Measurements from ENCODE around the gene PRKACA.

Gene PRKACA

DNA sequence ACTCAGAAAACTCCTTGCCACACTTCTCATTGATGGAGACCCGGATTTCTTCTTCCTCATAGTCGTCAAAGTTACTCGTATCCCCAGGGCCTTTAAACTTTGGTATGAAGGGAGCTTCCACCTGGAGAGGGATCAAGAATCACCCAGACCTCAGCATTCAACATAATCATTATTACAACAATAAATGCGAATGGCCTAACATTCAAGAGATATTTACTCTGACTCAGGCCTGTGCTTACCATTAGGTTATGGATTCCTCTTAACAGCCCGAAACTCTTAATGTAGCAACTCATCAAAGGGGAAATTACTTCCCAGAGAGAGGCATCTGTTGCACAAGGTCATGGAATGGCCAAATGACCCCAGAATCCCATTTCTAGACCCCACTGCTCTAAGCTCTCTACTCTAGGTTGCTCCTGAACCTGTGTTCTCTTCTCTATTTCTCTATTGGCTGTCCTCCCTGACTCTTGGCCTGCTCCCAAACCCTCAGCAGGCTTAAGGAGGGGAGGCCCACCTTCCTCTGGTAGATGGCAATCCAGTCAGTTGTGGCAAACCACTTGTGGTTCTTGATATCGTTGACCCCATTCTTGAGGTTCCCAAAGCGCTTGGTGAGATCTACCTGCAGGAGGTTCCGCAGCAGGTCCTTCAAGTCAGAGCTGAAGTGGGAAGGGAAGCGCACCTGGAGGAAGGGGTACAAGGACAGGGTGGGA lies 24.3 kb downstream of the PRKACA start:
- Mint-ChIP-seq H3K4me1 (peaks cover 15% of the 10 kb centered on the region), H3K27ac (peak overlapping the region; percentile 31 to 66 (median 64)), H3K36me3 (ENCODE audit: low read depth) (peaks cover 49% of the 10 kb centered on the region), H3K27me3 (ENCODE audit: low read depth) (no peaks in the 10 kb centered on the region), H3K9me3 (peaks cover 11% of the 10 kb centered on the region), H3K4me3 (peak overlapping the region; percentile 62 to 80 (median 68))
- TF ChIP-seq, protein P1, sequence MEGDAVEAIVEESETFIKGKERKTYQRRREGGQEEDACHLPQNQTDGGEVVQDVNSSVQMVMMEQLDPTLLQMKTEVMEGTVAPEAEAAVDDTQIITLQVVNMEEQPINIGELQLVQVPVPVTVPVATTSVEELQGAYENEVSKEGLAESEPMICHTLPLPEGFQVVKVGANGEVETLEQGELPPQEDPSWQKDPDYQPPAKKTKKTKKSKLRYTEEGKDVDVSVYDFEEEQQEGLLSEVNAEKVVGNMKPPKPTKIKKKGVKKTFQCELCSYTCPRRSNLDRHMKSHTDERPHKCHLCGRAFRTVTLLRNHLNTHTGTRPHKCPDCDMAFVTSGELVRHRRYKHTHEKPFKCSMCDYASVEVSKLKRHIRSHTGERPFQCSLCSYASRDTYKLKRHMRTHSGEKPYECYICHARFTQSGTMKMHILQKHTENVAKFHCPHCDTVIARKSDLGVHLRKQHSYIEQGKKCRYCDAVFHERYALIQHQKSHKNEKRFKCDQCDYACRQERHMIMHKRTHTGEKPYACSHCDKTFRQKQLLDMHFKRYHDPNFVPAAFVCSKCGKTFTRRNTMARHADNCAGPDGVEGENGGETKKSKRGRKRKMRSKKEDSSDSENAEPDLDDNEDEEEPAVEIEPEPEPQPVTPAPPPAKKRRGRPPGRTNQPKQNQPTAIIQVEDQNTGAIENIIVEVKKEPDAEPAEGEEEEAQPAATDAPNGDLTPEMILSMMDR (IDR thresholded peaks at IDR 0.05; ENCODE audit: unreplicated experiment in 3 of 3), result no peak

DNA sequence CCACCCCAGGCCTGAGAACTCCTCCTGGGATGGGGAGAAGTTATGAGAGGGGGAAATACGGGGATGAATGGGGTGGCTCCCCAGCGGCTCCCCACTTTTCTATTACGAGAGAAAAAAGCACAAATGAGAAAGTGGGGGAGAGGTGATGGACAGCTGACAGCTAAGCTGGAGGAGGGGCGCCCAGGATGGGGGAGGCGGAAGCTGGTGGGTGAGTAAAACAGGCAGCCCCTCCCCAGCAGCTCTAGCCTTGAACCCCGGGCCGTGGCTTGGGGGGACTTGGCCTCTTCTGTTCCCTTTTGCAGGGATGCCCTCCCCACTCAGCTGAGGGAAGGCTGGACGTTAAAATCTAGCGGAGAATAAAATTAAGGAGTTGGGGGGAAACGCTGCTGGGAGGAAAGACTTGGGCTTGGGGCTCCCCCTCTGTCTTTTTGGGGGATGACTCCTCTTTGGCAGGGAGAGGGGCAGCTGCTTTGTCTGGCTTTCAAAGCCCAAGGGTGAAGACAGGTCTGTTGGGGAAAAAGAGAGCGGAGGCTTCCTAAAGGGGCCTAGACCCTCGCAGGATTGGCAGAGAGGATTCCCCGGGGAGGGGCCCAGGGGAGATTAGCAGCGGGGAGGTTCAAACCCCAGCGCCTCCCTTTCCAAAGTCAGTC lies 25.6 kb downstream of the PRKACA start:
- Mint-ChIP-seq H3K27ac (peak overlapping the region; percentile 94 to 95 (median 95)), H3K4me1 (peaks cover 15% of the 10 kb centered on the region), H3K9me3 (peaks cover 11% of the 10 kb centered on the region), H3K4me3 (peak overlapping the region; percentile 98 to 100 (median 100)), H3K27me3 (ENCODE audit: low read depth) (no peaks in the 10 kb centered on the region), H3K36me3 (ENCODE audit: low read depth) (peaks cover 46% of the 10 kb centered on the region)
- TF ChIP-seq, protein P1 (IDR thresholded peaks at IDR 0.05; ENCODE audit: unreplicated experiment in 3 of 3), result no peak

DNA sequence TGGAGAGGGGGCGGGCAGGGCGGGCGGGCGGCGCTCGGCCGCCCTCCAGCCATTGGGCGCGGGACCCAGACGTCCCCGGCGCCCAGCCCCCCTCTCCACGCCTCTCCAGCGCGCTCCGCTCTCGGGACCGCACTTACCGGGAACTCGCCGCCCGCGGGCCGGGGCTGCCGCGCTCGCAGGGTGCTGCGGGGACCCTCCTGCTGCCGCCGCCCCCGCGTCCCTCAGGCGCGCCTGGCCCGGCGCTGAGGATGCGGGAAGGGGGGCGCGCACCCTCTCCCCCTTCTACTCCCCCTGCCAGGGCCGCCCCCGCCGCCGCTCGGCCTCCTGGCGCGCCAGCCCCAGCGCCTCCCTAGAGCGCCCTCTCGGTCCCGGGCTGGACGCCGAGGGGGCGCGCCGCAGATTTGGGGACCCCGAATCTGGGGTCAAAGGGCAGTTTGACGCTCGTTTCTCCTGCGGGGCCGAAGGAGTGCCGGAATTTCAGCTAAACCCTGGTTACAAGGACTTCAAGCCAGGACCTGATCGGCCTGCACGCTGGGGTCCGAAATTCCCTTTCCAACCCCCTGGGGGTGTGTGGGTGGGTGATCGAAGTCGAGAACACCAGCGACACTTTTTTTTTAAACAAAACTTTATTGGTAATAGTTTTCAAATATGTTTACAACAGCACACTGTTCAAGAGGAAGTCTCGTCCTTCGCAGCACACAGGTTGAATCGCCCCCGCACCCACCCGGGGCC lies 26.3 kb downstream of the PRKACA start:
- H3K27ac Mint-ChIP-seq, result peak overlapping the region; percentile 94 to 95 (median 95)
- H3K9me3 Mint-ChIP-seq, result peaks cover 11% of the 10 kb centered on the region
- H3K4me3 Mint-ChIP-seq, result peak overlapping the region; percentile 98 to 100 (median 100)
- TF ChIP-seq, protein P1 (IDR thresholded peaks at IDR 0.05; ENCODE audit: unreplicated experiment in 3 of 3), result peak in 2 of 3 experiments; percentile 16 to 41
- no peaks in the 10 kb centered on the region for H3K27me3 Mint-ChIP-seq (ENCODE audit: low read depth)
- H3K4me1 Mint-ChIP-seq, result peaks cover 15% of the 10 kb centered on the region
- peaks cover 39% of the 10 kb centered on the region for H3K36me3 Mint-ChIP-seq (ENCODE audit: low read depth)

DNA sequence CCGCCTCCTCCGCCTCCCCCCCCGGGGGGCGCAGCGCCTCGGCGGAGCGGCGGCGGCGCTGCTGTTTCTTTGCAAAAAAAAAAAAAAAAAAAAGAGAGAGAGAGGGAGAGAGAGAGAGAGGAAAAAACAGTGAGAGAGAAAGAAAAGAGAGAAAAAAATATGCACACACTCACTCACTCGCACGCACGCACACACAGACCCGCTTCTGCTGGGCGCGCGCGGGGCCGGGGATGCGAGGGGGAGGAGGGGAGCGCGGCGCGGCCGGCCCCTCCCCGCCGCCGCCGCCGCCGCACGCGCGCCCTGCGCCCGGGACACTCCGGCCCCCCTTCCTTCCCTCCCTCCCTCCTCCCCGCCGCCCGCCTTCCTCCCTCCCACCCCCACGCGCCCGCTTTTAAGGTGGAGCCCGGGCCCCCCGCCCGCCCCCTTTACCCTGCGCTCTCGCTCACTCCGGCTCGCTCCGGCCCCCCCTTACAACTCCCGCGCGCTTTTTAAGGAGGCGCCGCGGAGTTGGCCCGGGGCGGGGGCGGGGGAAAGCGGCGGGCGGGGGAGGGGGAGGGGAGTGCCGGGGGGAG lies 27.0 kb downstream of the PRKACA start, which contains the start of gene SAMD1:
Gene SAMD1 (minus strand): TSS at position 243 of the 572 bp plus-strand sequence.
- no peaks in the 10 kb centered on the region for H3K27me3 Mint-ChIP-seq (ENCODE audit: low read depth)
- TF ChIP-seq, protein P1 (IDR thresholded peaks at IDR 0.05; ENCODE audit: unreplicated experiment in 3 of 3), result no peak
- peaks cover 11% of the 10 kb centered on the region for H3K9me3 Mint-ChIP-seq
- peak within 1 kb of the TSS; percentile 98 to 100 (median 100) for H3K4me3 Mint-ChIP-seq
- H3K4me1 Mint-ChIP-seq, result peaks cover 15% of the 10 kb centered on the region
- peaks cover 39% of the 10 kb centered on the region for H3K36me3 Mint-ChIP-seq (ENCODE audit: low read depth)
- H3K27ac Mint-ChIP-seq, result peak within 1 kb of the TSS; percentile 94 to 95 (median 95)

DNA sequence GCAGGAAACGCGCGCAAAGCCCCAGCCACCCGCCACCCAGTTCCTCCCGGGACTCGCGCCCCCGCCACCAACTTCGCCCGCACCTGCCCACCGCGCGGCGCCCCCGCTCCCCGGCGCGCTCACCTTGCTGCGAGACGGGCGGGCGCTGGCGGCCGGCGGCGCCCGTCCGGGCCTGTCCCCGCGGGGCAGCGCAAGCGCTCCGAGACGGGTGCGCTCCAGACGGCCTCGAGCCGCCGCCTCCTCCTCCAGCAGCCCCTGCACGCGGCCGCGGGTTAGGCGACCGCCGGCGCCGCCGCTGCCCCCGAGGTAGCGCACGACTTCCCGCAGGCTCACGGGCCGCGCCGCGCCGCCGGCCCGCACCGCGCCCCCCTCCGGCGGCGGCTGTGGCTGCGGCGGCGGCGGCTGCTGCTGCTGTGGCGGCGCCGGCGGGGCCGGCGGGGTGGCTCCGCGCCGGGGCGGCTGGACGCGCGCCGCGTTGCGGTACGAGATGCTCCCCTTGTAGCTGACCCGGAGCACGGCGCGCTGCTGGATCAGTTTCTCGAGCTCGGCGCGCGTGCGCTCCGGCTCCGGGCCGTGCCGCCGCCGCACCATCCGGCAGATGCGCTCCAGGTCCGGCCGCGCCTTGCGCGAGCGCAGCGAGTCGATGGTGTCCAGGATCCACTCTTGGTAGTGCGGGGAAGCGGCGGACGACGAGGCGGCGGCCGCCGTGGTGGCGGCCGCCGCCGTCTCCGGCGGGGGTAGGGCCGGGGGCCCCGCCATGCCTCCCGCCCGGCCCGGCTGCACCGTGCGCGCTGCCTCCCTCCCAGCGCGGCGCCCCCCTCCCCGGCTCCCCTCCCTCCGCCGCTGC lies 27.7 kb downstream of the PRKACA start:
- Mint-ChIP-seq H3K4me1 (peaks cover 18% of the 10 kb centered on the region), H3K9me3 (peaks cover 11% of the 10 kb centered on the region), H3K27ac (peak overlapping the region; percentile 58 to 89 (median 89)), H3K27me3 (ENCODE audit: low read depth) (no peaks in the 10 kb centered on the region), H3K36me3 (ENCODE audit: low read depth) (peaks cover 42% of the 10 kb centered on the region), H3K4me3 (peak overlapping the region; percentile 85 to 89 (median 87))
- TF ChIP-seq, protein P1 (IDR thresholded peaks at IDR 0.05; ENCODE audit: unreplicated experiment in 3 of 3), result no peak
